NT2/D1 (cell line): Measurements from ENCODE around the gene TRIM47.
"Not testable (repeated sequence)": the region's sequence is repeated elsewhere in the genome, so short reads cannot be mapped to it uniquely, and the experiment has no call there.

Source experiments
- DNase-seq: peaks from one replicate; pipeline ENCODE4 v3.0.0-alpha.2; 2011; ENCODE audit warnings: low read depth, low spot score
- H3K27me3 ChIP-seq: 2 replicates; pipeline ENCODE4 v1.6.0; 2011; ENCODE audit warnings: mild to moderate bottlenecking; ENCODE audit not compliant: insufficient read length, insufficient read depth
- H3K36me3 ChIP-seq: 2 replicates; pipeline ENCODE4 v1.6.1; 2011; ENCODE audit warnings: mild to moderate bottlenecking, low read length, mixed read lengths; ENCODE audit not compliant: insufficient read depth, insufficient read length
- H3K4me1 ChIP-seq: 2 replicates; pipeline ENCODE4 v1.5.1; 2011; ENCODE audit not compliant: insufficient read depth, insufficient read length
- H3K4me3 ChIP-seq: 2 replicates; pipeline ENCODE4 v1.5.1; 2011; ENCODE audit warnings: low read depth; ENCODE audit not compliant: insufficient read length
- H3K9ac ChIP-seq: 2 replicates; pipeline ENCODE4 v1.6.0; 2011; ENCODE audit warnings: low read depth; ENCODE audit not compliant: insufficient read length
- H3K9me3 ChIP-seq: 2 replicates; pipeline ENCODE4 v1.5.1; 2011; ENCODE audit warnings: mild to moderate bottlenecking, low read length; ENCODE audit not compliant: insufficient read depth
- SUZ12 ChIP-seq: IDR thresholded peaks from 2 replicates; pipeline ENCODE4 v1.6.1; 2011; ENCODE audit not compliant: insufficient read length, insufficient read depth; ENCODE audit errors: extremely low read depth
- YY1 ChIP-seq: IDR thresholded peaks from 2 replicates; pipeline ENCODE4 v1.6.1; 2011; ENCODE audit not compliant: insufficient read length, insufficient read depth
- ZNF274 ChIP-seq: IDR thresholded peaks from 2 replicates; pipeline ENCODE4 v1.6.1; 2011; ENCODE audit warnings: mild to moderate bottlenecking, low read depth, low read length

TRIM47 gene

DNA sequence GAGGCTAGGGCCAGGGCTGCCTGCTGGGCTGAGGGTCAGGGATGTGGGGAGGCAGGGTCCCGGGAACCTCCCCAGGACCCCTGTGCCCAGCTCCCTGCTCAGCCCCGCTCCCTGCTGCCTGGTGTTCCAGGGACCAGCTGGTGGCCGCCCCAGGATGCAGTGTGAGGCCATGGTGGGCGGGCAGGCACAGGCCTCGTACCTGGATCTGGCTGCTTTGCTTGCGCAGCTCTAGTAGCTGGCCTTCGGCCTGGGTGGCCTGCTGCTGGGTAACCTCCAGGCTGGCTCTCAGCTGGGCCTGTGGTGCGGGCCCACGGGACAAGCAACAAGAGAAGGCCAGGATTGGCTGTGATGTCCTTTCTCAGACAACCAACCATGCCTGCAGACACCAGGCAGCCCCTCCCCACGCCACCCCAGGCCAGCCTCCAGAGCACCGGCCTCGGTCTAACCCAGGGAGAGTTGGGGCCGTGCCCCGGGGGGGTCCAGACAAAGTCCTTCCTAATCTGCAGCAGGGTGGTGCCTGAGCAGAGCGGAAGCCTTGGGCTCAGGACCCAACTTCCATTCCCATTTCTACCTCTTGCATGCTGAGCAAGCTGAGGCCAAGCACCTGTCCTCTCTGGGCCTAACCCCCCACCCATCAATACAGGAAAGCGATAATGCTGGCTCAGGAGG is 14.3 kb upstream of the TRIM47 start:
- TF ChIP-seq SUZ12 (no peak), YY1 (no peak), ZNF274 (no peak)
- DNase-seq = no peak
- Histone ChIP-seq H3K4me3 (no peak overlapping the region), H3K9me3 (no peaks in the 10 kb centered on the region), H3K36me3 (peaks cover 72% of the 10 kb centered on the region), H3K9ac (peak overlapping the region; percentile 63), H3K27me3 (no peaks in the 10 kb centered on the region), H3K4me1 (peaks cover 33% of the 10 kb centered on the region)

DNA sequence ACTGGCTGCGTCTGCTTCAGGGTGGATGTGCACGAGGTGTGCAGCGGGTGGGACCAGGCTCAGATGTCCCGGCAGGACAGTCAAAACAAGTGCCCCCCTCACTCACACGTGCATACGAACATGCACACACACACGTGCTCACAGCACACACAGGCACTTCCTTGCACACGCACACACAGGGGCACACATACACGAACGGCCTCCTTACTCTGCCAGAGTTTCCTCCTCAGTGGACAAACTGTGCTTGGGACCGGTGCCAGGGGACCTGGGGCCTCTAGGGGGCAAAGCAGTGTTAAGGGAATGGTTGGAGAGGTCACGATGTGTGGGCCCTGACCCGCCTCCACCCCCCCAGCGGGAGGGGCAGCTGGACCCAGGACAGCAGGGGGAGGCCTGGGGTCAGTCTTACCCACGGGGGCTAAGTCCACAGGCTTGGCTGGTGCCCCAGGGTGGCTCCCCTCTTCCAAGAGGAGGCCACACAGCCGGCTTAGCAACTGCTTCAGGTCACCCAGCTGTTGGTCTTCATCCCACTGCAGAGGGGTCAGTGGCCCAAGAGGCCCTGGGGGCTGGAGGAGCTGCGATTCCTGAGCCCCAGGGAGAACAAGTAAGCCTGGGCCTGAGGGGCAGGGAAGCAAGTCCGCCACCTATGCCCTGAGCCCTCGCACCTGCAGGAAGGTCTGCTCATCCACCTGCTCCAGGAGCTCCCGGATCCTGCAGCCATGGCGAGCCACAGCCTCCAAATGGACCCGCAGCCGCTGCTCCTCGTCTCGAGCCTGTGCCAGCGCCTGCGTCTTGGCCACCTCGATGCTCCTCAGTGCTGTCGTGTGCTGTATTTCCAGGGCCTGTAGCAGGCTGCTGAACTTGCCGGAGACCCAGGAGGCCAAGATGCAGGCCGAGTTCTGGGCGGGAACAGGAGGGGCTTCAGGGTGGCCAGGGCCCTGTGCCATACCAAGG is 13.5 kb upstream of the TRIM47 start:
- peak overlapping the region; percentile 63 for H3K9ac ChIP-seq

DNA sequence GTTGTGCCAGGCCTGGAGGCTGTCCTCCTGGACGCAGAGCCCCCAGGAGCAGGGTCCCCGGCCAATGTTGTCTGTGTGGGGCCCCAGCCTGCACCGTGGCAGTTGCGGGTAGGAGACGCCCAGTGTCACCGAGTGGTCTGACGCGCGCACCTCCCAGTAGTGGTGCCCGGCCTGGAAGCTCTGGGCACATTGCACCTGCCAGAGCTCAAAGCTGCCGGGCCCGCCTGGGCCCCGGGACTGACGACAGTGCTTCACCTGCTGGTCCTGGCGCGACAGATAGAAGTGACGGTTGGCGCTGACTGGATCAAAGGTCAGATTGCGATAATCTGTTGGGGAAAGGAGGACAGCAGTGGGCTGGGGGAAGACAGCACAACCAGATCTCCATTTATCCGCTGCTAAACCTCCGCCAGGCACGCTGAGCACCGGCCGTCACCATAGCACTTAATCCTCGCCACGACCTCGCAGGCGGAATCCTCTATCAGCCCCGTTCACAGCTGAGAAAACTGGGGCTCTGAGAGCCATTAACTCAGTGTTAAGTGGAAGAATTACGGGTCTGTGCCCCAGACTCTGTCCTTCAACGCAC is 12.7 kb upstream of the TRIM47 start:
- peaks cover 28% of the 10 kb centered on the region for H3K4me1 ChIP-seq
- no peak overlapping the region for H3K4me3 ChIP-seq
- no peaks in the 10 kb centered on the region for H3K9me3 ChIP-seq
- TF ChIP-seq YY1 (no peak), SUZ12 (no peak), ZNF274 (no peak)
- DNase-seq = no peak
- H3K9ac ChIP-seq = no peak overlapping the region
- H3K36me3 ChIP-seq = peaks cover 69% of the 10 kb centered on the region
- H3K27me3 ChIP-seq = no peaks in the 10 kb centered on the region

More for the DNA sequence above, 13.5 kb upstream of the TRIM47 start:
- no peak for DNase-seq
- TF ChIP-seq SUZ12 = no peak
- no peak for TF ChIP-seq YY1
- TF ChIP-seq ZNF274 = no peak
- peaks cover 28% of the 10 kb centered on the region for H3K4me1 ChIP-seq
- H3K9me3 ChIP-seq = no peaks in the 10 kb centered on the region
- H3K27me3 ChIP-seq = no peaks in the 10 kb centered on the region
- H3K4me3 ChIP-seq = no peak overlapping the region
- H3K36me3 ChIP-seq = peaks cover 66% of the 10 kb centered on the region

DNA sequence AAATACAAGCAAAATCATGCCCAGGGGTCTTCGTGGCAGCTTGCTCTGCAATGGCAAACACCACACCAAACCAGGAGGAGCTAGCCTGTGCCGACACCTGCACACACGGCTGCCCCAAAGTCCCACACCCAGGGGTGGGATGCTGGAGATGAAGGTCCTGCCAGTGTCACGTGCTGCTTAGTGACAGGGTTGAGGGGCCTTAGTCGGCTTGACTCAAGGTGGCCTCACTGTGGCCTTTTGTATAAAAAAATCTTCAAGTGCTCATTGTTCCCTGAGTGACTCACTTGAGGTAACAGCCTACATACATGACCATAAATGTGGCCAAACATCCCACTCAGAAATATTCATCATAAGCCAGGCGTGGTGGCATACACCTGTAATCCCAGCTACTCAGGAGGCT is 11.1 kb upstream of the TRIM47 start:
- H3K27me3 ChIP-seq = no peaks in the 10 kb centered on the region
- H3K36me3 ChIP-seq = peaks cover 63% of the 10 kb centered on the region
- H3K4me3 ChIP-seq = no peak overlapping the region
- H3K9ac ChIP-seq = no peak overlapping the region
- no peak for TF ChIP-seq ZNF274
- TF ChIP-seq YY1 = no peak
- TF ChIP-seq SUZ12 = no peak
- H3K9me3 ChIP-seq = no peaks in the 10 kb centered on the region
- DNase-seq = no peak
- peaks cover 20% of the 10 kb centered on the region for H3K4me1 ChIP-seq

DNA sequence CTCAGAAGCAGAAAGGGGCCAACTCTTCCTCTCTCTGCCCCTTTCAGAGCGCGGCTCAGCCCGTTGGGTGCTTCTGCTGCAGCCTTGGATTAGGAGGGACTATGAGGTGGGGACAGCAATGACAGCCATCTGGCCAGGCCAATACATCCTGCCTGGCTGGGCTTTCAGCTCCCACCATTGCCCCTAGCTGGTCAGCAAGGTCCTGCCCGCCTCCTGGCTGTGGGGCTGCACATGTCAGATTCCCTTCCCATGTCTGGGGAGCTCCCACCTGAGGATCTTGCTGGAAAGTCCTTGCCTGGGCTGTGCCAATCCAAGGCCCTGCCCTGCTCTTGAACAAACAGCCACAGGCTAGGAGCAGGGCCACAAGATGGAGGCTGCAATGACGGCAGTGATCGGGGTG is 10.1 kb upstream of the TRIM47 start:
- TF ChIP-seq SUZ12 (no peak), ZNF274 (no peak), YY1 (no peak)
- Histone ChIP-seq H3K4me3 (no peak overlapping the region), H3K4me1 (peaks cover 13% of the 10 kb centered on the region), H3K9me3 (no peaks in the 10 kb centered on the region), H3K36me3 (peaks cover 54% of the 10 kb centered on the region), H3K27me3 (no peaks in the 10 kb centered on the region), H3K9ac (no peak overlapping the region)
- DNase-seq = no peak

DNA sequence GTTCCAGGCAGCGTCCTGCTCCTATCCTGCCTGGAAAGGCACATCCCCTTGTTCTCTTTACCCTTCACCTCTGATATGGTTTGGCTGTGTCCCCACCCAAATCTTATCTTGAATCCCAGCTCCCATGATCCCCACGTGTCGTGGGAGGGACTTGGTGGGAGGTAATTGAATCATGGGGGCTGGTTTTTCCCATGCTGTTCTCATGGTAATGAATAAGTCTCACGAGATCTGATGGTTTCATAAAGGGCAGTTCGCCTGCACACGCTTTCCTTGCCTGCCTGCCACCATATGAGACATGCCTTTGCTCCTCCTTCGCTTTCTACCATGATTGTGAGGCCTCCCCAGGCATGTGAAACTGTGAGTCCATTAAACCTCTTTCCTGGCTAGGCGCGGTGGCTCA is 7.5 kb upstream of the TRIM47 start:
- H3K27me3 ChIP-seq, H3K9me3 ChIP-seq, H3K4me3 ChIP-seq, DNase-seq, H3K4me1 ChIP-seq, H3K9ac ChIP-seq: not testable (repeated sequence)
- peaks cover 28% of the 10 kb centered on the region for H3K36me3 ChIP-seq

DNA sequence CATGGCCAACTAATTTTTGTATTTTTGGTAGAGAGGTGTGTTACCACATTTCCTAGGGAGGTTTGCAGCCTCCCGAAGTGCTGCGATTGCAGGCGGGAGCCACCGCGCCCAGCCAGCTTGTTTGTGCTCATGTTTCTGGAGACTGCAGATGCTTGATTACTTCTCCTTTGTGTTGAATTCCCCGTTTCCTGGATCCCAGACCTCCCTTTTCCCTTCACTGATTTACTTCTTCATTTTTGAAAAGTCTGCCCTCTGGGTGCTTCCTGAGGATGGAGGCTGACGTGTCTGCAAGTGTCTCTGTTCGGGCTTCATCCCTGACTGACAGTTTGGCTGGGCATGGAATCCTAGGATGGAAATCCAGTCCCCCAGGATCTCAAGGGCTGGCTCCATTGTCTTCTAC is 7.0 kb upstream of the TRIM47 start:
- peaks cover 24% of the 10 kb centered on the region for H3K36me3 ChIP-seq
- no peak overlapping the region for H3K9ac ChIP-seq
- H3K9me3 ChIP-seq = no peaks in the 10 kb centered on the region
- peaks cover 8% of the 10 kb centered on the region for H3K4me1 ChIP-seq
- no peak for TF ChIP-seq SUZ12
- TF ChIP-seq ZNF274 = no peak
- no peak for TF ChIP-seq YY1
- no peak overlapping the region for H3K4me3 ChIP-seq
- DNase-seq = no peak
- H3K27me3 ChIP-seq = no peaks in the 10 kb centered on the region
